A549 (cell line): Measurements from ENCODE around the gene PGLYRP1. TPM values are rescaled to one million over a fixed set of nuclear protein-coding genes. Genes with fewer than 3 reads are reported as not detected.

ENCODE experiments used
- ATAC-seq, 2 experiments: fragments of 200-7000 bp in 1 of 2; fragments of >200 bp in 1 of 2; cut with Nextera tagmentation in 1 of 2; cut with Tn5 transposase in 1 of 2; 3 replicates each; pipeline versions ENCODE4 v1.8.0 to v1.9.1; 2018 to 2020; ENCODE audit warnings: mild to moderate bottlenecking in 1 of 2, moderate library complexity in 1 of 2
- CTCF ChIA-PET: fragments of 300-600 bp; sonication (Branson Sonifier 250); formaldehyde crosslinking; extraction: SDS; loops from one replicate; lab custom pipeline; 2021; ENCODE audit warnings: antibody characterized with exemption, inconsistent platforms; lab: Yijun Ruan, JAX
- POLR2A ChIA-PET: fragments of 350-600 bp; formaldehyde crosslinking; extraction: SDS; loops from one replicate; lab custom pipeline; 2021; ENCODE audit warnings: antibody characterized with exemption, inconsistent platforms; lab: Yijun Ruan, JAX
- DNase-seq, 2 experiments: peaks; one replicate each; pipeline versions ENCODE4 v3.0.0 to v3.0.0-alpha.2; 2011 to 2016; ENCODE audit warnings: low read depth in 1 of 2, low spot score in 1 of 2
- FAIRE-seq: peaks from 2 replicates; lab custom pipeline; 2011; peaks lifted over from hg19 to GRCh38; lab: Jason Lieb, UNC
- H3K27ac ChIP-seq, 2 experiments: fragments of >200 bp; sonication (Bioruptor Twin); formaldehyde crosslinking; 3 replicates each; pipeline ENCODE4 v1.5.1; 2016 to 2017
- H3K4me1 ChIP-seq: fragments of >200 bp; sonication (Bioruptor Twin); formaldehyde crosslinking; 3 replicates; pipeline ENCODE4 v1.6.1; 2016
- H3K4me2 ChIP-seq: fragments of >200 bp; sonication (Bioruptor Twin); formaldehyde crosslinking; 3 replicates; pipeline ENCODE4 v1.6.1; 2016
- H3K4me3 ChIP-seq: fragments of >200 bp; sonication (Bioruptor Twin); formaldehyde crosslinking; 3 replicates; pipeline ENCODE4 v1.5.1; 2016
- H3K9me3 ChIP-seq: fragments of >200 bp; sonication (Bioruptor Twin); formaldehyde crosslinking; 3 replicates; pipeline ENCODE4 v1.6.1; 2016
- CEBPB ChIP-seq, 2 experiments: fragments of >200 bp in 1 of 2; sonication (Bioruptor Twin) in 1 of 2; formaldehyde crosslinking in 1 of 2; IDR thresholded peaks; 2 replicates each; pipeline ENCODE4 v1.6.1; 2012 to 2016
- CHD4 ChIP-seq: fragments of 200-600 bp; sonication (generic); IDR thresholded peaks from 2 replicates; pipeline ENCODE4 v1.6.1; 2016; ENCODE audit warnings: antibody characterized with exemption, mild to moderate bottlenecking, borderline replicate concordance
- EHMT2 ChIP-seq: fragments of 200-600 bp; sonication (generic); IDR thresholded peaks from 2 replicates; pipeline ENCODE4 v1.6.1; 2016; ENCODE audit warnings: antibody characterized with exemption, low read depth, mild to moderate bottlenecking, moderate library complexity
- EP300 ChIP-seq, 2 experiments: fragments of >200 bp; sonication (Bioruptor Twin); formaldehyde crosslinking; IDR thresholded peaks; 2 replicates in 1 of 2; 3 replicates in 1 of 2; pipeline ENCODE4 v1.6.1; 2016 to 2017
- FOSL2 ChIP-seq, 2 experiments: fragments of 450-650 bp in 1 of 2; fragments of >200 bp in 1 of 2; sonication (Bioruptor Twin) in 1 of 2; formaldehyde crosslinking; IDR thresholded peaks; 2 replicates each; pipeline versions ENCODE4 v1.5.0 to v1.6.1; 2016 to 2020; ENCODE audit warnings: mild to moderate bottlenecking in 1 of 2, moderate library complexity in 1 of 2
- FOXS1 ChIP-seq: fragments of 250-450 bp; sonication (Bioruptor Pico); IDR thresholded peaks from 2 replicates; pipeline ENCODE4 v1.5.0; 2020; ENCODE audit warnings: mild to moderate bottlenecking, moderate library complexity
- GATA3 ChIP-seq: IDR thresholded peaks from 2 replicates; pipeline ENCODE4 v1.6.1; 2012; ENCODE audit warnings: borderline replicate concordance
- HES2 ChIP-seq: fragments of >200 bp; sonication (Bioruptor Twin); formaldehyde crosslinking; IDR thresholded peaks from 2 replicates; pipeline ENCODE4 v1.6.1; 2016
- HOXB5 ChIP-seq: fragments of 250-450 bp; sonication (Bioruptor Pico); IDR thresholded peaks from 2 replicates; pipeline ENCODE4 v1.5.0; 2020; ENCODE audit warnings: mild to moderate bottlenecking, moderate library complexity
- JUN ChIP-seq, 2 experiments: fragments of >200 bp; sonication (Bioruptor Twin); formaldehyde crosslinking; IDR thresholded peaks; 2 replicates in 1 of 2; 3 replicates in 1 of 2; pipeline ENCODE4 v1.6.1; 2016 to 2017
- JUNB ChIP-seq: fragments of >200 bp; sonication (Bioruptor Twin); formaldehyde crosslinking; IDR thresholded peaks from 2 replicates; pipeline ENCODE4 v1.6.1; 2016
- KDM5A ChIP-seq: fragments of 200-600 bp; sonication (generic); IDR thresholded peaks from 2 replicates; pipeline ENCODE4 v1.6.1; 2016; ENCODE audit warnings: antibody characterized with exemption, mild to moderate bottlenecking
- MAFK ChIP-seq: fragments of 450-650 bp; IDR thresholded peaks from 2 replicates; pipeline ENCODE4 v1.6.1; 2014; ENCODE audit not compliant: partially characterized antibody
- NFE2L2 ChIP-seq: fragments of 150-350 bp; conservative IDR thresholded peaks from 2 replicates; pipeline ENCODE4 v1.6.1; 2014; ENCODE audit warnings: low read length
- PHF8 ChIP-seq: fragments of 200-600 bp; sonication (generic); IDR thresholded peaks from 2 replicates; pipeline ENCODE4 v1.6.1; 2016; ENCODE audit warnings: low read depth, mild to moderate bottlenecking, antibody characterized with exemption, moderate library complexity, borderline replicate concordance
- POLR2AphosphoS2 ChIP-seq: conservative IDR thresholded peaks from 2 replicates; pipeline ENCODE4 v1.6.1; 2012; ENCODE audit warnings: low read length, improper control_type of control experiment, inconsistent platforms
- RAD21 ChIP-seq, 2 experiments: fragments of >200 bp in 1 of 2; sonication (Bioruptor Twin) in 1 of 2; formaldehyde crosslinking in 1 of 2; IDR thresholded peaks in 1 of 2; conservative IDR thresholded peaks in 1 of 2; 2 replicates in 1 of 2; 3 replicates in 1 of 2; pipeline ENCODE4 v1.6.1; 2012 to 2018; ENCODE audit warnings: inconsistent platforms in 1 of 2
- SMC3 ChIP-seq: fragments of >200 bp; sonication (Bioruptor Twin); formaldehyde crosslinking; IDR thresholded peaks from 3 replicates; pipeline ENCODE4 v1.6.1; 2018; ENCODE audit warnings: inconsistent platforms
- WGBS: methylation state at CpG from one replicate; pipeline ENCODE4 v1.1.6; 2017; ENCODE audit errors: missing lambda C conversion rate; 5-methylcytosine and 5-hydroxymethylcytosine counted together
- polyA plus RNA-seq, 4 experiments: library from polyadenylated mRNA; depleted of rRNA in 3 of 4; stranded (reverse); fragments of >200 nt; fragmentation: RNase III in 1 of 4; extraction: RNeasy Plus Mini Kit Qiagen cat#74134 plus additional on column Dnase treatment in 1 of 4; gene quantifications; 2 replicates in 3 of 4; 3 replicates in 1 of 4; pipeline ENCODE4 v1.2.3, GENCODE V29; 2011 to 2017
- TF ChIP-seq, protein P1 (sequence below): fragments of >200 bp; sonication (Bioruptor Twin); formaldehyde crosslinking; IDR thresholded peaks from 3 replicates; pipeline ENCODE4 v1.6.1; 2016
- TF ChIP-seq, protein P2 (sequence below): IDR thresholded peaks from 2 replicates; pipeline ENCODE4 v1.6.1; 2012
- TF ChIP-seq, protein P3 (sequence below): IDR thresholded peaks from 2 replicates; pipeline ENCODE4 v1.6.1; 2012
- TF ChIP-seq, protein P4 (sequence below): fragments of 250-450 bp; sonication (Bioruptor Pico); IDR thresholded peaks from 2 replicates; pipeline ENCODE4 v1.5.0; 2020; ENCODE audit warnings: low read depth, mild to moderate bottlenecking, moderate library complexity
- TF ChIP-seq, protein P5 (sequence below): fragments of 150-350 bp; IDR thresholded peaks from 2 replicates; pipeline ENCODE4 v1.6.1; 2014; ENCODE audit warnings: low read depth, mild to moderate bottlenecking, low read length

Gene PGLYRP1
- polyA plus RNA-seq, 2 of the 4 experiments (the other 2 are of a cell fraction) = not detected

GRCh38 chr19:46069806-46070341 is 47.0 kb upstream of the PGLYRP1 start (continued):
- TF ChIP-seq, protein P1, sequence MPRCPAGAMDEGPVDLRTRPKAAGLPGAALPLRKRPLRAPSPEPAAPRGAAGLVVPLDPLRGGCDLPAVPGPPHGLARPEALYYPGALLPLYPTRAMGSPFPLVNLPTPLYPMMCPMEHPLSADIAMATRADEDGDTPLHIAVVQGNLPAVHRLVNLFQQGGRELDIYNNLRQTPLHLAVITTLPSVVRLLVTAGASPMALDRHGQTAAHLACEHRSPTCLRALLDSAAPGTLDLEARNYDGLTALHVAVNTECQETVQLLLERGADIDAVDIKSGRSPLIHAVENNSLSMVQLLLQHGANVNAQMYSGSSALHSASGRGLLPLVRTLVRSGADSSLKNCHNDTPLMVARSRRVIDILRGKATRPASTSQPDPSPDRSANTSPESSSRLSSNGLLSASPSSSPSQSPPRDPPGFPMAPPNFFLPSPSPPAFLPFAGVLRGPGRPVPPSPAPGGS = peak; percentile 79; the same call in 1 of the 3 replicates
- TF ChIP-seq RAD21 (conservative IDR thresholded peaks at IDR 0.05 in 1 of 2, IDR thresholded peaks at IDR 0.05 in 1 of 2) = peak in 1 of 2 experiments; percentile 33; a peak in 2 of 5 replicates
- TF ChIP-seq, all 56 proteins: peak for 8

- peak; percentile 71 to 73 for ATAC-seq
- no peaks in the 10 kb centered on the region for H3K9me3 ChIP-seq
- peak overlapping the region; percentile 64 for H3K4me2 ChIP-seq
- no peak overlapping the region for H3K4me3 ChIP-seq
- DNase-seq = peak; percentile 68 to 72
- H3K27ac ChIP-seq = peak overlapping the region; percentile 87 to 89
- FAIRE-seq = peak; percentile 97
- ChIA-PET CTCF (interaction anchor here (0.8 to 36.0 kb wide), 11 partner anchors 11 to 205 kb away, joined by 3 to 713 read pairs (median 4); partner anchors contain the start of gene IGFL4), POLR2A (interaction anchor here (0.5 to 1.5 kb wide), 9 partner anchors 9 to 182 kb away, joined by 3 to 9 read pairs (median 5); partner anchors contain the start of genes CCDC61, IGFL4, IRF2BP1 and MYPOP)
- peaks cover 68% of the 10 kb centered on the region for H3K4me1 ChIP-seq
- WGBS = 51% methylated on average over 12 of the region's 12 CpGs
- TF ChIP-seq RAD21 (conservative IDR thresholded peaks at IDR 0.05 in 1 of 2, IDR thresholded peaks at IDR 0.05 in 1 of 2) (peak in 1 of 2 experiments; percentile 36; a peak in 1 of 5 replicates), NFE2L2 (peak; percentile 22; the same call in 1 of the 2 replicates), PHF8 (no peak), HES2 (peak; percentile 54; the same call in 1 of the 2 replicates), CEBPB (IDR thresholded peaks at IDR 0.05) (peak; percentile 50 to 82; a peak in 3 of 4 replicates), EP300 (IDR thresholded peaks at IDR 0.05) (peak; percentile 89 to 96; a peak in 4 of 5 replicates), FOSL2 (IDR thresholded peaks at IDR 0.05) (peak; percentile 87), FOSL2 (CRISPR knock-in tag; IDR thresholded peaks at IDR 0.05) (peak; percentile 62), GATA3 (peak; percentile 39; the same call in 1 of the 2 replicates), JUNB (peak; percentile 95), KDM5A (no peak), SMC3 (peak; percentile 37; the same call in 1 of the 3 replicates), FOXS1 (no peak), POLR2AphosphoS2 (no peak), CHD4 (no peak), HOXB5 (no peak), JUN (IDR thresholded peaks at IDR 0.05) (peak; percentile 92 to 96), EHMT2 (no peak), MAFK (peak; percentile 84)
- TF ChIP-seq, protein P2, sequence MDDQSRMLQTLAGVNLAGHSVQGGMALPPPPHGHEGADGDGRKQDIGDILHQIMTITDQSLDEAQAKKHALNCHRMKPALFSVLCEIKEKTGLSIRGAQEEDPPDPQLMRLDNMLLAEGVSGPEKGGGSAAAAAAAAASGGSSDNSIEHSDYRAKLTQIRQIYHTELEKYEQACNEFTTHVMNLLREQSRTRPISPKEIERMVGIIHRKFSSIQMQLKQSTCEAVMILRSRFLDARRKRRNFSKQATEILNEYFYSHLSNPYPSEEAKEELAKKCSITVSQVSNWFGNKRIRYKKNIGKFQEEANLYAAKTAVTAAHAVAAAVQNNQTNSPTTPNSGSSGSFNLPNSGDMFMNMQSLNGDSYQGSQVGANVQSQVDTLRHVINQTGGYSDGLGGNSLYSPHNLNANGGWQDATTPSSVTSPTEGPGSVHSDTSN = no peak
- TF ChIP-seq, protein P3, sequence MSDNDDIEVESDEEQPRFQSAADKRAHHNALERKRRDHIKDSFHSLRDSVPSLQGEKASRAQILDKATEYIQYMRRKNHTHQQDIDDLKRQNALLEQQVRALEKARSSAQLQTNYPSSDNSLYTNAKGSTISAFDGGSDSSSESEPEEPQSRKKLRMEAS = peak; percentile 12; the same call in 1 of the 2 replicates
- TF ChIP-seq, protein P4, sequence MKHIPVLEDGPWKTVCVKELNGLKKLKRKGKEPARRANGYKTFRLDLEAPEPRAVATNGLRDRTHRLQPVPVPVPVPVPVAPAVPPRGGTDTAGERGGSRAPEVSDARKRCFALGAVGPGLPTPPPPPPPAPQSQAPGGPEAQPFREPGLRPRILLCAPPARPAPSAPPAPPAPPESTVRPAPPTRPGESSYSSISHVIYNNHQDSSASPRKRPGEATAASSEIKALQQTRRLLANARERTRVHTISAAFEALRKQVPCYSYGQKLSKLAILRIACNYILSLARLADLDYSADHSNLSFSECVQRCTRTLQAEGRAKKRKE (CRISPR knock-in tag) = no peak
- TF ChIP-seq, protein P1 = peak; percentile 79; the same call in 2 of the 3 replicates
- TF ChIP-seq, protein P5, sequence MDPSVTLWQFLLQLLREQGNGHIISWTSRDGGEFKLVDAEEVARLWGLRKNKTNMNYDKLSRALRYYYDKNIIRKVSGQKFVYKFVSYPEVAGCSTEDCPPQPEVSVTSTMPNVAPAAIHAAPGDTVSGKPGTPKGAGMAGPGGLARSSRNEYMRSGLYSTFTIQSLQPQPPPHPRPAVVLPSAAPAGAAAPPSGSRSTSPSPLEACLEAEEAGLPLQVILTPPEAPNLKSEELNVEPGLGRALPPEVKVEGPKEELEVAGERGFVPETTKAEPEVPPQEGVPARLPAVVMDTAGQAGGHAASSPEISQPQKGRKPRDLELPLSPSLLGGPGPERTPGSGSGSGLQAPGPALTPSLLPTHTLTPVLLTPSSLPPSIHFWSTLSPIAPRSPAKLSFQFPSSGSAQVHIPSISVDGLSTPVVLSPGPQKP = no peak
Observed at GRCh38 chr19:46068345-46069258, 45.7 kb upstream of the PGLYRP1 start.
